NT2/D1 (cell line): ENCODE data around the gene CAMTA1.

Source experiments
- SUZ12 ChIP-seq: IDR thresholded peaks from 2 replicates; pipeline ENCODE4 v1.6.1; 2011; ENCODE audit not compliant: insufficient read length, insufficient read depth; ENCODE audit errors: extremely low read depth
- YY1 ChIP-seq: IDR thresholded peaks from 2 replicates; pipeline ENCODE4 v1.6.1; 2011; ENCODE audit not compliant: insufficient read length, insufficient read depth
- ZNF274 ChIP-seq: IDR thresholded peaks from 2 replicates; pipeline ENCODE4 v1.6.1; 2011; ENCODE audit warnings: mild to moderate bottlenecking, low read depth, low read length

DNA sequence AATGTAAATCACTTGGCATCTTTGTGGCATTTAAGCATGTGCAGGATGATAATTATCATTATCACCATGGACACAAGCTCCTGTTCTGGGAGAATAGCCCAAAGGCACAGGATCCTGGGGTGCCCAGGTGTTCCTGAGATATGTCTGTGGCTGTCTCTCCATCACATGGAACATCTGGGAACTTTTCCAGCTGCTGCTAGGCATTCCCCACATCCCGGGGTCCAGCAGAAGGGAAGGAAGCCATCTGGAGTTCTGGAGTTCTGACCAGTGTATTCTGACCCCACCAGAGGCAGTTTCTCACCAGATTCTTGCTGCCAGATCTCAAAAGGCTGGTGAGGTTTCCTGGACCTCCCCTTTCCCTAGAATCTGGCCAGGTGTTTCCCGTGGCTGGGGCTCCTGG, 726.1 kb downstream of the CAMTA1 start:
- TF ChIP-seq YY1 (no peak), SUZ12 (no peak), ZNF274 (no peak)
